Fibroblast of lung (primary cell): ENCODE data around the gene SLC26A1.
A peak's percentile ranks its signal among the peaks of the same experiment; 100 is the strongest.

Source experiments
- CTCF ChIP-seq, 2 donors: IDR thresholded peaks in 1 of 2; conservative IDR thresholded peaks in 1 of 2; 1 replicate in 1 of 2; 2 replicates in 1 of 2; pipeline ENCODE4 v1.5.1; 2011 to 2012; ENCODE audit warnings: low read length in 2 of 2, control low read depth in 1 of 2, inconsistent platforms in 1 of 2, low read depth in 1 of 2, mild to moderate bottlenecking in 1 of 2
- EZH2 ChIP-seq: IDR thresholded peaks from 2 replicates; pipeline ENCODE4 v1.5.1; 2012; ENCODE audit warnings: low read length, control low read depth, mild to moderate bottlenecking; ENCODE audit errors: missing control alignments

- TF ChIP-seq EZH2 (peak; percentile 92), CTCF (conservative IDR thresholded peaks at IDR 0.05 in 1 of 2, IDR thresholded peaks at IDR 0.05 in 1 of 2; ENCODE audit: low read depth in 1 of 2, low read length in 2 of 2) (no peak)
Measured at GRCh38 chr4:1002131-1002630, 9.0 kb upstream of the SLC26A1 start.
